ENCODE data around the gene LGI1.
"Not testable (repeated sequence)": the region's sequence is repeated elsewhere in the genome, so short reads cannot be mapped to it uniquely, and the experiment has no call there.

Gene LGI1

DNA sequence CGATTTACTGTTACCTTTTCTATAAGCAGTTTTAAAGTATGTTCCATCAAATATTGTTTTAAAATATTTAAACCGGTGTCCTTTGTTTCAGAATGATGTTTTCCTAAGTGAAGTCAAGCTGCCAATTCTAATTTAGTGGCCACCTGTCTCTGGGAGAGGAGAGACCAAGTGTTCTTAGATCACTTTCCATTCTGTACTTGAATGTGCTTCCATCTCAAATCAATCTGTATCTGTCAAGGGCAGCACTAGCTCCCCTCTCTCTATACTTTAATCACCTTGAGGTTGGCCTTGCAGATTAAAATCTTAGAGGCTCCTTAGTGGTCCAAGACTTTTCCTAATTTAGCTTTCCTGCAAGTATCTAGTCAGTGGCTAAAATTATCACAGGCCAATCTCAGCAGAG is 49.6 kb downstream of the LGI1 start:
- no peak for DNase-seq (ENCODE audit: low read depth)

GRCh38 chr10:93812659-93813338 is 55.1 kb downstream of the LGI1 start:
- no peak for DNase-seq (ENCODE audit: low read depth)

- peak; percentile 41 for DNase-seq (ENCODE audit: low read depth)
Observed at GRCh38 chr10:93813507-93814465, 56.0 kb downstream of the LGI1 start.

- DNase-seq (ENCODE audit: low read depth), result no peak
Observed at GRCh38 chr10:93815304-93816096, 57.8 kb downstream of the LGI1 start.

- DNase-seq (ENCODE audit: low read depth), result no peak
Observed at GRCh38 chr10:93816123-93816747, 58.5 kb downstream of the LGI1 start.

- no peak for DNase-seq (ENCODE audit: low read depth)
Observed at GRCh38 chr10:93818086-93818485, 60.4 kb downstream of the LGI1 start.

DNA sequence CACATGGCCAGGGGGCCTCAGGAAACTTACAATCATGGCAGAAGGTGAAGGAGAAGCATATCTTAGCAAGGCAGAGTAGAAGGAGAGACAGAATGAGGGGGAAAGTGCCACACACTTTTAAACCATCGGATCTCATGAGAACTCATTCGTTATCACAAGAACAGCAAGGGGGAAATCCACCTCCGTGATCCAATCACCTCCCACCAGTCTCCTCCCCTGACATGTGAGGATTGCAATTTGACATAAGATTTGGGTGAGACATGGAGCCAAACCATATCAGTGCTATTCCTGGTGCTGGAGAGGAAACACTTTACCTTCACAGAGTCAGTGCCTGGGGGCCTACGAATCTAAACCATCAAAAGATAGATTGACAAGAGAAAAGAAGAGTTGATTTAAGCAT is 61.8 kb downstream of the LGI1 start:
- DNase-seq (ENCODE audit: low read depth), result no peak

DNA sequence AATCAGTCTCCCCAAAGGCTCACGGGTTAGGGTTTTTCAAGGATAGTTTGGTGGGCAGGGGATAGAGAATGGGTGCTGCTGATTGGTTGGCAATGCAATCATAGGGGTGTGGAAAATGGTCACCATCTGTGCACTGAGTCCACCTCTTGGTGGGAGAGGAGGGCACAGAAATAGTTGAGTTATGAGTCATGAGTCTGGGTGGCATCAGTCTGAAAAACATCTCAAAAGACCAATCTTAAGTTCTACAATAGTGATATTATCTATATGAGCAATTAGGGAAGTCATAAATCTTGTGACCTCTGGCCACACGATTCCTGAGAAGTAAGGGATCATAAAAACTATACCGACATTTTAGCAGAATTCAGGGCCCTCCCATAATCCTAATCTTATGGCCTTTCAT is 62.7 kb downstream of the LGI1 start:
- no peak for DNase-seq (ENCODE audit: low read depth)

GRCh38 chr10:93821051-93821772 is 63.5 kb downstream of the LGI1 start:
- DNase-seq (ENCODE audit: low read depth), result no peak

DNA sequence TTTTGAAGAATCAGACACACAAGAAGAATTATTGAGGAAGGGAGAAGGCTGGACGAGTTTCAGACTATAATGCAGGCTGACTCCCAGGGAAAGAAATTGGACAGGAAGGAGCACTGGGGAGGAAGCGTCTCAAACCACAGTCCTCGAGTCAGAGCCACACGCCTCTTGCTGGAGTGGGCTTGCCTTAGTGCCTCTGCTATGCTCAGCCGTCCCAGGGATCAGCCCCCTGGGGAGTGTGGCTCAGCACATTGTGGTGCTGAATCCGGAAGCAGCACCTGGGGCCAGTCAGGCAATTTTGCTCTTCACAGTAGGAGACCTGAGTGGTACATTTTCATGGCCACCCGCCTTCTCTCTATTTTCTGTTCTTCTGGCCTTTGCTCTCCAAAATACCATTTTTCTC is 68.6 kb downstream of the LGI1 start:
- no peak for DNase-seq (ENCODE audit: low read depth)

GRCh38 chr10:93827056-93827804 is 69.5 kb downstream of the LGI1 start:
- no peak for DNase-seq (ENCODE audit: low read depth)

DNA sequence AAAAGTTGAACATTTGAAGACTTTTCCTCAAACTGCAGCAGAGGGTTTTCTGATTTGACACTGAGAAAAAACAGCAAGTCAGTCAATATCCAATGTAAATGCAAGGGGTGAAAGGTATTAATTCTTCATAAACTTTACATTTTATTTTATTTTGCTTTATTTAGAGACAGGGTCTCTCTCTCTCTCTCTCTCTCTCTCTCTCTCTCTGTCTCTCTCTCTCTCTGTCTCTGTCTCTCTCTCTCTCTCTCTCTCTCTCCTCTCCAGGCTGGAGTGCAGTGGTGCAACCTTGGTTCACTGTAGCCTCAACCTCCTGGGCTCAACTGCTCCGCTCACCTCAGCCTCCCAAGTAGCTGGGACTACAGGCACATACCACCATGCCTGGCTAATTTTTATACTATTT is 73.3 kb downstream of the LGI1 start:
- not testable (repeated sequence) for DNase-seq (ENCODE audit: low read depth)

DNA sequence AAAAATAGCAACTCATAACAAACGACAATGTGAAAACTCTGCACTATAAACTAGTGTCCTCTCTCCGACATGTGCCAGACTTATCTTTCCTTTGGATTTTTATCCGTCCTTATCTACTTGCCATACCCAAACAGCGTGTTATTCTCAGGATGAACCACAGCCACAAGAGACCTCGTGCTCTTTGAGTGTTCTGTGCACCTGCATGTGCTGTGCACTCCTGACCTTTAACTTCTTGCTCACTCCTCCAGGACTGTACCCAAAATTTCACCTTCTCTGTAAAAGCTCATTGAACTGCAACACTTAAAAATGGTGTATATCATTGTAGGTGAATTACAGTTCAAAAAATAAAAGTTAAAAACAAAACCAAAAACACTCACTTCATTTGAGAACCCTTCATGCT is 78.0 kb downstream of the LGI1 start:
- DNase-seq (ENCODE audit: low read depth), result no peak

DNA sequence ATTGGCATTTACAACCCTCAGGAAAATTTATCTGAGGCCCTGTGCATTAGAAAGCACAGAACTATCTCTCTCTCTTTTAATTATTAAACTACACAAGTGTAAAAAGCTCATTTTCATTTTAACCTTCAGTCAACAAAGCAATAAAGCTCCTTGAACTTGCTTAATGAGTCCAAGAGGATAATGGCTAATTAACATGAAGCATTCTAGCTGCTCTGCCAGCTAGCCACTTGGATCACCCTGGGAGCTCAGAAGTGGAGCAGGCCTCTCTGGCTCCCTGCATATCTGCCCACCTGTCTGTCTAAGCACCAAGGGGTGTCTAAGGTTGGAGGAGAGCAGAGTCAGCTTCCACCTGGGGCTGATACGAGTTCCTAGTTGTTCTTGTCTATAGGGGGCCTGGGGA is 80.1 kb downstream of the LGI1 start:
- no peak for DNase-seq (ENCODE audit: low read depth)

GRCh38 chr10:93838278-93838677 is 80.5 kb downstream of the LGI1 start:
- no peak for DNase-seq (ENCODE audit: low read depth)

DNA sequence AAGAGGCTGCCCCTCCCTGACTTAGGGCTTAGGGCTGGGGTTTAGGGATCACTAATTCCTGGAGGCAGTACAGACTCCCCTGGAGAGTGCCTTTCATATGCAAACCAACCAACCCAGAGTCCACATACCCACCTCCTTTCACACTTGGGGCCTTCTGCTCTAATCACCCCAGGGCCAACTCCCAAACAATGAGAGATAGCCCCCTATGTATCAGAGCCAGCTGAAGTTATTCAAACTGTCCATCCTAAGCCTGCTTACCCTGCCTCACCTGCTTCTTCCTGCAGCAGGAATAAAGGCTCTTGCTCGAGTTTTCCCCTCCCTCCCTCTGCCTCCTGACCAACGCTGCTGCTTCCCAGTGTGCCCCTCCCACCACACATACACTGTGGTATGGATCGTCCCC is 84.2 kb downstream of the LGI1 start:
- DNase-seq (ENCODE audit: low read depth), result no peak

- DNase-seq (ENCODE audit: low read depth), result no peak
Observed at GRCh38 chr10:93844979-93845626, 87.4 kb downstream of the LGI1 start.
